AG04449 (cell line): ENCODE data around the gene PGAM5.

Experiments
- CTCF ChIA-PET: fragments of 350-600 bp; formaldehyde crosslinking; extraction: SDS; loops from one replicate; lab custom pipeline; 2021; ENCODE audit warnings: antibody characterized with exemption; lab: Yijun Ruan, JAX
- POLR2A ChIA-PET: fragments of 400-600, 350-600 bp; formaldehyde crosslinking; extraction: SDS; loops from one replicate; lab custom pipeline; 2020; ENCODE audit warnings: antibody characterized with exemption, inconsistent platforms; lab: Yijun Ruan, JAX
- DNase-seq: peaks from one replicate; pipeline ENCODE4 v3.0.0-alpha.2; 2010; ENCODE audit warnings: low read depth, low spot score
- H3K4me3 ChIP-seq: 2 replicates; pipeline ENCODE4 v1.5.1; 2011; ENCODE audit warnings: low read depth, mild to moderate bottlenecking, control low read depth, low read length
- CTCF ChIP-seq: IDR thresholded peaks from one replicate; pipeline ENCODE4 v1.5.1; 2011; ENCODE audit warnings: mild to moderate bottlenecking, moderate library complexity, low read length, control low read depth, inconsistent platforms; ENCODE audit not compliant: insufficient read depth; ENCODE audit errors: missing control alignments

The PGAM5 gene

GRCh38 chr12:132710405-132711079 is at the start of gene PGAM5:
Gene PGAM5, plus strand, starts transcription at chr12:132710842. Its CDS starts 35 bp downstream, at chr12:132710877.
- no peak for DNase-seq
- CTCF ChIA-PET, result interaction anchor here (1.6 kb wide), 1 partner anchor 296 kb away, joined by 4 read pairs; no protein-coding TSS in a partner anchor
- no peak for TF ChIP-seq CTCF
- POLR2A ChIA-PET, result interaction anchor here (0.7 kb wide), 1 partner anchor 10 kb away, joined by 3 read pairs; no protein-coding TSS in a partner anchor
- peak within 1 kb of the TSS; percentile 86 for H3K4me3 ChIP-seq

- DNase-seq, result no peak
- POLR2A ChIA-PET, result no interaction called here
- CTCF ChIA-PET, result no interaction called here
- H3K4me3 ChIP-seq, result no peak overlapping the region
- no peak for TF ChIP-seq CTCF
Measured at GRCh38 chr12:132660996-132661395, 49.6 kb upstream of the PGAM5 start.

- no peak for DNase-seq
- ChIA-PET POLR2A (no interaction called here), CTCF (interaction anchor here (2.1 kb wide), 1 partner anchor 23 kb away, joined by 6 read pairs; no protein-coding TSS in a partner anchor)
- no peak overlapping the region for H3K4me3 ChIP-seq
- TF ChIP-seq CTCF, result no peak
Measured at GRCh38 chr12:132661972-132662371, 48.7 kb upstream of the PGAM5 start.

GRCh38 chr12:132662901-132663755 is 47.5 kb upstream of the PGAM5 start:
- DNase-seq, result no peak
- H3K4me3 ChIP-seq, result no peak overlapping the region
- POLR2A ChIA-PET, result no interaction called here
- no peak for TF ChIP-seq CTCF
- CTCF ChIA-PET, result interaction anchor here (0.9 to 2.1 kb wide), 2 partner anchors 22 to 25 kb away, joined by 3 to 6 read pairs; no protein-coding TSS in a partner anchor

- POLR2A ChIA-PET, result no interaction called here
- CTCF ChIA-PET, result interaction anchor here (1.2 to 2.1 kb wide), 2 partner anchors 23 to 26 kb away, joined by 3 to 6 read pairs; no protein-coding TSS in a partner anchor
- no peak for TF ChIP-seq CTCF
- no peak for DNase-seq
- no peak overlapping the region for H3K4me3 ChIP-seq
Measured at GRCh38 chr12:132664206-132665148, 46.2 kb upstream of the PGAM5 start.
